Suprapubic skin (tissue), 3 donors: ENCODE measurements around the gene IFI27.

Experiments used
- CTCF ChIP-seq, 2 donors: fragments of 200-600 bp in 1 of 2; fragments of 450-650 bp in 1 of 2; sonication (generic) in 1 of 2; IDR thresholded peaks; one replicate each; pipeline ENCODE4 v1.5.1; 2016 to 2019; ENCODE audit warnings: antibody characterized with exemption in 2 of 2, mild to moderate bottlenecking in 1 of 2, moderate library complexity in 1 of 2
- POLR2A ChIP-seq, 2 donors: fragments of 450-650 bp; IDR thresholded peaks; one replicate each; pipeline ENCODE4 v1.6.1; 2017; ENCODE audit warnings: antibody characterized with exemption in 2 of 2, mild to moderate bottlenecking in 2 of 2, moderate library complexity in 2 of 2

GRCh38 chr14:94097091-94097490 lies 13.4 kb upstream of the IFI27 start:
- TF ChIP-seq CTCF (IDR thresholded peaks at IDR 0.05) (no peak), POLR2A (IDR thresholded peaks at IDR 0.05) (no peak)
